ENCODE results near the gene UBAC2.
"Not testable (repeated sequence)": the region's sequence is repeated elsewhere in the genome, so short reads cannot be mapped to it uniquely, and the experiment has no call there.

The UBAC2 gene

DNA sequence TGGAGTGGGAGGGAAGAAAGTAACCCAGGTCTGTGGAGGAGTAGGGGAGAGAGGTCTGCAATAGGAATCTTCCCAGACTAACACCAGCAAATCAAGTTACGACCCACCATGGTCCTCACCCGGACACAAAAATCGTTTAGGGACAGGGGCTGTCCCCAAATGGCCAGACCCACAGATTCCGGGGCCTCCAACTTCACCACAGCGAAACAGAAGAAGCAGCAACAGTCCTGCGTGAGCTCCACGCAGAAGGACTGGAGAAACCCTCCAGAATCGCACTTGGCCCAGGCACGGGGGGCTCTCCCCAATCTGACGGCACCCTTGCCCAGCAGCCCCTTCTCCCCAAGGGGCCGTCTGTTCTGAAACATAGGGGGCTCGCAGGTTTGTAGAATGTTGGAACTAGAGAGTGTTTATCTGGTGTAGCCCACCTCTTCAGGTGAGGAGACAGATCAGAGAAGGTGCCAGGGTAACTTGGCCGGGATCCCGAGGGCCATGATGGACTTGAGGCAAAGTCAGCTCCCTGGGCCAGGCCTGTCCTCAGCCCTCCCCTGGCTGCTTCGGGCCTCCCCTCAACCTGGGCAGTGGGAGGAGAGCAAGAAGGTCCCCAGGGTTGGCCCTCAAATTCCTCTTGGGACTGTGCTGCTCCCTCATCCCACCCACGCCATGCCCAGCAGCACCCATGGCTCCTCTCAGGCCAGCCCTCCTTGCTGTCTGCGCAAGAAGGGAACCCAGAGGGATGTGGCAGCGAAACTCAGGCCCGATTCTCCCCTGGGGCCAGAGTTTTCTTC lies 189.1 kb downstream of the UBAC2 start:
- no peak overlapping the region for H3K4me3 ChIP-seq (ENCODE audit: control insufficient read depth, low read depth, low read length)
- DNase-seq (ENCODE audit: low read depth), result no peak
- no peak for TF ChIP-seq CTCF (IDR thresholded peaks at IDR 0.05; ENCODE audit: control insufficient read depth, insufficient read depth, low read depth, low read length, missing control alignments)

GRCh38 chr13:99390601-99391000 lies 189.9 kb downstream of the UBAC2 start:
- DNase-seq (ENCODE audit: low read depth), result no peak
- TF ChIP-seq CTCF (IDR thresholded peaks at IDR 0.05; ENCODE audit: control insufficient read depth, insufficient read depth, low read depth, low read length, missing control alignments), result no peak
- no peak overlapping the region for H3K4me3 ChIP-seq (ENCODE audit: control insufficient read depth, low read depth, low read length)

DNA sequence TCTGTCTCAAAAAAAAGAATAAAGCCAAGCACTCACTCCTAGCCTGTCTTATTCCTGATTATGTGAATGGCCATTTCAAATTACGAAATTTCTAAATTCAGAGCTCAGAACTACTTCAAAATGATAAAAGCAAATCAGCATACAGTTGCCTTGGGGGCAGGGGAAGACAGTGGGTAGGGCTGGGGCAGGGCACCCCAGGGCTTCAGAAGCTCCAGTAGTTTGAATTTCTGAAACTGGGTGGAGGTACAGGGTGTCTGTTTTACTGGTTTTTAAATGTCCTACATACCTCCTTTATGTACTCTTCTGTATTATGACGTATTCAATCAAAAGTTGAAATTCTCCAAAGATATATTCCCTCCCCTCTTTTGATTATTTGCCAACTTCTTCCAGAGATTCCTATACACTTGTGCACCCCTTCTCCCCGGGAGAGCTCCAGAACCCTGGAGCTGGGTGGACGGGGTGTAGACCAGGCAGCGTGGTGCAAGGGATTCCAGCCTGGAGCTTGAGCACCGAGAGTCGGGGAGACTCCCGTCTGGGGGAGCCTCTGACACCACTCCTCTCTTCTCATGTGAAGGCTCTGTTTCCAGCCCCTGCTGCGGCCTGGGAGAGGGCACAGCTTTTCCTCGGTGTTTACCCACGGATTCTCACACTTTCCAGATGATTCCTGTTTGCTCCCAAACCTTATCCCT lies 191.3 kb downstream of the UBAC2 start:
- no peak overlapping the region for H3K4me3 ChIP-seq (ENCODE audit: control insufficient read depth, low read depth, low read length)
- no peak for TF ChIP-seq CTCF (IDR thresholded peaks at IDR 0.05; ENCODE audit: control insufficient read depth, insufficient read depth, low read depth, low read length, missing control alignments)
- no peak for DNase-seq (ENCODE audit: low read depth)

GRCh38 chr13:99392470-99393135 lies 191.9 kb downstream of the UBAC2 start:
- TF ChIP-seq CTCF (IDR thresholded peaks at IDR 0.05; ENCODE audit: control insufficient read depth, insufficient read depth, low read depth, low read length, missing control alignments), result no peak
- DNase-seq (ENCODE audit: low read depth), result no peak
- no peak overlapping the region for H3K4me3 ChIP-seq (ENCODE audit: control insufficient read depth, low read depth, low read length)

GRCh38 chr13:99393391-99393790 lies 192.7 kb downstream of the UBAC2 start:
- not testable (repeated sequence) for H3K4me3 ChIP-seq (ENCODE audit: control insufficient read depth, low read depth, low read length)

DNA sequence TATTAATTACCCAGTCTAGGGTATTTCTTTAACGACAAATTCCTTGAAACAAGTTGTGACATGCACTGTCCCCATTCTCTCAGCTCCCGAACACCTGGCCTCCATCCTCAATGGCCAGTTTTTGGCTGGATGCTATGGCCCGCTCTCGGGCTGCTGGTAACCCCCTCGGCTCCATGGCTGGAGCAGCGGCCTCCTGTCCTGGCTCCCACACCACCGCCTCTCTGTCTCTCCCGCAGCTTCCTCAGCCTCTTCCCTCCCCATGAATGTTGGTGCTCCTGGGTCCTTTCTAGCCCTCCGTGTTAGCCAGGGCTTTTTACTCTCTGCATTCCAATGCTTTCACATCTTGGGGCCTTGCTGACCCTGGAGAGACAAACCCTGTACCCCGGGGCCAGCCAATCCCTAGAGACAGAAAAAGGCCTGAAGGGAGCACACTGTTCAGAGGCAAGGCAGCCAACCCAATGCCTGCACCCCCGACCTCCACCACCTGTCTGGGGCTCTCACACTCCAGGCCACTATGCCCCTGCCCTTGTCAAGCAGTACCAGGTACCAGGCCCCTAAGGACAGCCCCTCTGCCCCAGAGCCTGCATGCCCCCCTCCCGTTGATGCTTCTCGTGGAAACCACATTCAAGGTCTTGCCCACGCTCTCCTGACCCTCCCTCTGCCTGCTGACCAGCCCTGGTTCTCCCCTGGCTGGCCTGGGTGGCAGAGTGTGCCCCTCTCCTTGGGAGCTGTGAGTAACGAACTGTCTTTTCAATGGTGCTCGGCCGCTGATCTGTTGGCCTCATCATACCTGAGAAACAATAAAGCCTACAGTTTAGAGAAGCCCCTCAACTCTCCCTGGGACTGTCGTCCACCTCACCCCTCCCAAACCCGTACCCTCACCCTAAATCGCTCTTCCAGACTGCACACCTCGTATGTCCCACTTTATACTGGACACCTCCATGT lies 193.4 kb downstream of the UBAC2 start:
- no peak for TF ChIP-seq CTCF (IDR thresholded peaks at IDR 0.05; ENCODE audit: control insufficient read depth, insufficient read depth, low read depth, low read length, missing control alignments)
- no peak overlapping the region for H3K4me3 ChIP-seq (ENCODE audit: control insufficient read depth, low read depth, low read length)
- DNase-seq (ENCODE audit: low read depth), result no peak

More at GRCh38 chr13:99393391-99393790, 192.7 kb downstream of the UBAC2 start:
- not testable (repeated sequence) for DNase-seq (ENCODE audit: low read depth)

Data from AG09309 (cell line).